GM21619 (cell line): Measurements from ENCODE around the gene PGLYRP3.

Source experiments
- ATAC-seq: cut with Tn5 transposase; IDR thresholded peaks from one replicate; pipeline ENCODE4 v1.9.1; 2021; ENCODE audit not compliant: unreplicated experiment

Gene PGLYRP3

GRCh38 chr1:153262070-153262366 lies 50.7 kb downstream of the PGLYRP3 start:
- ATAC-seq: no peak

GRCh38 chr1:153261281-153262069 lies 51.3 kb downstream of the PGLYRP3 start:
- no peak for ATAC-seq

GRCh38 chr1:153260585-153261280 lies 52.0 kb downstream of the PGLYRP3 start:
- no peak for ATAC-seq

GRCh38 chr1:153259387-153259786 lies 53.4 kb downstream of the PGLYRP3 start, which contains the start of gene LORICRIN:
LORICRIN (plus strand) TSS chr1:153259687; CDS start chr1:153260950, 1,263 bp downstream.
- ATAC-seq: no peak

GRCh38 chr1:153253693-153254092 lies 59.1 kb downstream of the PGLYRP3 start:
- no peak for ATAC-seq

- ATAC-seq: no peak
These were observed 59.7 kb downstream of the PGLYRP3 start for GRCh38 chr1:153253076-153253475.

GRCh38 chr1:153251988-153252387 lies 60.8 kb downstream of the PGLYRP3 start:
- no peak for ATAC-seq

GRCh38 chr1:153251562-153251961 lies 61.2 kb downstream of the PGLYRP3 start:
- ATAC-seq: no peak

GRCh38 chr1:153251087-153251486 lies 61.7 kb downstream of the PGLYRP3 start:
- ATAC-seq: no peak

- no peak for ATAC-seq
These were observed 62.6 kb downstream of the PGLYRP3 start for GRCh38 chr1:153250166-153250565.

GRCh38 chr1:153248176-153248879 lies 64.4 kb downstream of the PGLYRP3 start:
- no peak for ATAC-seq
